Measurements from ENCODE around the gene C14orf132. TPM values are rescaled to one million over a fixed set of nuclear protein-coding genes. Genes with fewer than 3 reads are reported as not detected.

C14orf132 gene
- total RNA-seq, 4 donors from 2014 or later: 28.3 to 78.3 (median 59.2) TPM

- no peak overlapping the region for H3K4me3 ChIP-seq
- no peaks in the 10 kb centered on the region for H3K27me3 ChIP-seq
- TF ChIP-seq EP300 (IDR thresholded peaks at IDR 0.05) (no peak), CTCF (IDR thresholded peaks at IDR 0.05) (no peak), POLR2A (IDR thresholded peaks at IDR 0.05; ENCODE audit: low read depth) (no peak), POLR2AphosphoS5 (IDR thresholded peaks at IDR 0.05) (no peak)
- no peak for DNase-seq (ENCODE audit: extremely low spot score)
- H3K27ac ChIP-seq (replicated peaks in 1 of 4): no peak overlapping the region
- WGBS: 67% methylated on average over 6 of the region's 6 CpGs
- H3K36me3 ChIP-seq: no peaks in the 10 kb centered on the region
- intact Hi-C loops (cut with DNase I): no loop called here
- H3K4me1 ChIP-seq: peaks cover 0 to 17% (median 12%) of the 10 kb centered on the region in 4 donors
- H3K9me3 ChIP-seq: no peaks in the 10 kb centered on the region
Observed at GRCh38 chr14:96122496-96122895, 83.3 kb downstream of the C14orf132 start.

GRCh38 chr14:96125536-96125935 lies 86.4 kb downstream of the C14orf132 start:
- Histone ChIP-seq H3K9me3 (no peaks in the 10 kb centered on the region), H3K4me3 (no peak overlapping the region), H3K27ac (replicated peaks in 1 of 4) (no peak overlapping the region), H3K36me3 (no peaks in the 10 kb centered on the region), H3K27me3 (no peaks in the 10 kb centered on the region), H3K4me1 (peaks cover 0 to 17% (median 12%) of the 10 kb centered on the region in 4 donors)
- TF ChIP-seq POLR2A (IDR thresholded peaks at IDR 0.05; ENCODE audit: low read depth) (no peak), CTCF (IDR thresholded peaks at IDR 0.05) (no peak), EP300 (IDR thresholded peaks at IDR 0.05) (no peak), POLR2AphosphoS5 (IDR thresholded peaks at IDR 0.05) (no peak)
- DNase-seq (ENCODE audit: extremely low spot score): no peak
- WGBS: 17% methylated on average over 3 of the region's 3 CpGs
- intact Hi-C loops (cut with DNase I): no loop called here

- Histone ChIP-seq H3K4me1 (peaks cover 0 to 17% (median 12%) of the 10 kb centered on the region in 4 donors), H3K27ac (replicated peaks in 1 of 4) (no peak overlapping the region), H3K4me3 (no peak overlapping the region), H3K9me3 (no peaks in the 10 kb centered on the region), H3K27me3 (no peaks in the 10 kb centered on the region), H3K36me3 (no peaks in the 10 kb centered on the region)
- no peak for TF ChIP-seq EP300 (IDR thresholded peaks at IDR 0.05)
- no peak for TF ChIP-seq CTCF (IDR thresholded peaks at IDR 0.05)
- no peak for TF ChIP-seq POLR2AphosphoS5 (IDR thresholded peaks at IDR 0.05)
- no peak for TF ChIP-seq POLR2A (IDR thresholded peaks at IDR 0.05; ENCODE audit: low read depth)
- intact Hi-C loops (cut with DNase I): no loop called here
- WGBS: 68% methylated on average over 7 of the region's 7 CpGs
- no peak for DNase-seq (ENCODE audit: extremely low spot score)
Observed at GRCh38 chr14:96126339-96126782, 87.2 kb downstream of the C14orf132 start.

- intact Hi-C loops (cut with DNase I): no loop called here
- H3K27ac ChIP-seq (replicated peaks in 1 of 4): no peak overlapping the region
- H3K27me3 ChIP-seq: no peaks in the 10 kb centered on the region
- H3K4me1 ChIP-seq: peaks cover 0 to 17% (median 12%) of the 10 kb centered on the region in 4 donors
- no peak for DNase-seq (ENCODE audit: extremely low spot score)
- H3K9me3 ChIP-seq: no peaks in the 10 kb centered on the region
- no peak for TF ChIP-seq EP300 (IDR thresholded peaks at IDR 0.05)
- no peak for TF ChIP-seq POLR2AphosphoS5 (IDR thresholded peaks at IDR 0.05)
- TF ChIP-seq CTCF (IDR thresholded peaks at IDR 0.05): no peak
- no peak for TF ChIP-seq POLR2A (IDR thresholded peaks at IDR 0.05; ENCODE audit: low read depth)
- H3K4me3 ChIP-seq: no peak overlapping the region
- H3K36me3 ChIP-seq: no peaks in the 10 kb centered on the region
- 84% methylated on average over 5 of the region's 5 CpGs for WGBS
Observed at GRCh38 chr14:96126783-96127271, 87.7 kb downstream of the C14orf132 start.

Data from esophagus muscularis mucosa (tissue), 4 donors.